HEK293 (cell line): ENCODE data around the gene ZSWIM1.

Experiments
- CTCF ChIA-PET: fragments of 350-600 bp; formaldehyde crosslinking; extraction: SDS; loops from one replicate; lab custom pipeline; 2021; ENCODE audit warnings: antibody characterized with exemption; lab: Yijun Ruan, JAX
- POLR2A ChIA-PET: fragments of 300-600 bp; formaldehyde crosslinking; extraction: SDS; loops from one replicate; lab custom pipeline; 2020; ENCODE audit warnings: antibody characterized with exemption, inconsistent platforms; lab: Yijun Ruan, JAX
- H3K27ac ChIP-seq: fragments of 200-500 bp; sonication (Bioruptor generic); 2 replicates; pipeline ENCODE4 v1.5.1; 2014; ENCODE audit warnings: low read depth, low read length, control low read depth, inconsistent platforms; ENCODE audit errors: extremely low read depth
- H3K36me3 ChIP-seq, 2 experiments: fragments of 200-500 bp in 1 of 2; sonication (Bioruptor generic) in 1 of 2; 1 replicate in 1 of 2; 2 replicates in 1 of 2; pipeline ENCODE4 v1.5.1; 2014 to 2017; ENCODE audit warnings: inconsistent platforms in 2 of 2, low read length in 2 of 2; ENCODE audit not compliant: control insufficient read depth in 2 of 2, insufficient read depth in 1 of 2
- H3K4me1 ChIP-seq: fragments of 200-500 bp; sonication (Bioruptor generic); 2 replicates; pipeline ENCODE4 v1.5.1; 2014; ENCODE audit warnings: mild to moderate bottlenecking, low read length, inconsistent platforms; ENCODE audit not compliant: control insufficient read depth, insufficient read depth
- H3K4me3 ChIP-seq: 2 replicates; pipeline ENCODE4 v1.5.1; 2011; ENCODE audit warnings: low read depth, mild to moderate bottlenecking, control low read depth, low read length, moderate library complexity
- H3K9me3 ChIP-seq: fragments of 200-500 bp; sonication (Bioruptor generic); 2 replicates; pipeline ENCODE4 v1.5.1; 2014; ENCODE audit warnings: low read depth, low read length, inconsistent platforms; ENCODE audit not compliant: control insufficient read depth, insufficient read depth
- EGR2 ChIP-seq: fragments of 450-650 bp; formaldehyde crosslinking; IDR thresholded peaks from 2 replicates; pipeline ENCODE4 v1.5.1; 2016; ENCODE audit warnings: low read depth, missing biosample characterization, missing genetic modification characterization
- GFI1B ChIP-seq: fragments of 450-650 bp; formaldehyde crosslinking; IDR thresholded peaks from 2 replicates; pipeline ENCODE4 v1.5.1; 2016; ENCODE audit warnings: missing biosample characterization, missing genetic modification characterization
- GLIS1 ChIP-seq: fragments of 450-650 bp; formaldehyde crosslinking; IDR thresholded peaks from 2 replicates; pipeline ENCODE4 v1.5.1; 2016; ENCODE audit warnings: missing biosample characterization, missing genetic modification characterization
- KLF10 ChIP-seq: fragments of 450-650 bp; IDR thresholded peaks from 2 replicates; pipeline ENCODE4 v1.5.1; 2018; ENCODE audit warnings: missing biosample characterization, mild to moderate bottlenecking, missing genetic modification characterization
- KLF16 ChIP-seq: fragments of 450-650 bp; formaldehyde crosslinking; IDR thresholded peaks from 2 replicates; pipeline ENCODE4 v1.5.1; 2017; ENCODE audit warnings: missing biosample characterization, missing genetic modification characterization
- OVOL3 ChIP-seq: fragments of 450-650 bp; formaldehyde crosslinking; IDR thresholded peaks from 2 replicates; pipeline ENCODE4 v1.5.1; 2016; ENCODE audit warnings: missing biosample characterization, missing genetic modification characterization
- PRDM1 ChIP-seq: fragments of 450-650 bp; formaldehyde crosslinking; IDR thresholded peaks from 2 replicates; pipeline ENCODE4; 2016; ENCODE audit warnings: missing biosample characterization, missing genetic modification characterization
- YY2 ChIP-seq: fragments of 450-650 bp; formaldehyde crosslinking; IDR thresholded peaks from 2 replicates; pipeline ENCODE4 v1.5.1; 2016; ENCODE audit warnings: missing biosample characterization, missing genetic modification characterization
- ZBTB11 ChIP-seq: fragments of 450-650 bp; formaldehyde crosslinking; conservative IDR thresholded peaks from 2 replicates; pipeline ENCODE4 v1.5.1; 2016; ENCODE audit warnings: low read depth, missing biosample characterization, missing genetic modification characterization
- ZBTB8A ChIP-seq: fragments of 450-650 bp; formaldehyde crosslinking; IDR thresholded peaks from 2 replicates; pipeline ENCODE4 v1.5.1; 2016; ENCODE audit warnings: missing biosample characterization, missing genetic modification characterization
- ZFHX2 ChIP-seq: fragments of 450-650 bp; formaldehyde crosslinking; conservative IDR thresholded peaks from 2 replicates; pipeline ENCODE4 v1.5.1; 2016; ENCODE audit warnings: missing biosample characterization, missing genetic modification characterization
- ZNF10 ChIP-seq: fragments of 450-650 bp; formaldehyde crosslinking; IDR thresholded peaks from 2 replicates; pipeline ENCODE4 v1.5.1; 2017; ENCODE audit warnings: missing biosample characterization, missing genetic modification characterization
- ZNF140 ChIP-seq: fragments of 450-650 bp; formaldehyde crosslinking; IDR thresholded peaks from 2 replicates; pipeline ENCODE4 v1.5.1; 2016; ENCODE audit warnings: missing biosample characterization, missing genetic modification characterization
- ZNF146 ChIP-seq: fragments of 450-650 bp; formaldehyde crosslinking; IDR thresholded peaks from 2 replicates; pipeline ENCODE4 v1.5.1; 2016; ENCODE audit warnings: missing biosample characterization, missing genetic modification characterization
- ZNF16 ChIP-seq: fragments of 450-650 bp; formaldehyde crosslinking; IDR thresholded peaks from 2 replicates; pipeline ENCODE4 v1.5.1; 2016; ENCODE audit warnings: low read depth, missing biosample characterization, missing genetic modification characterization
- ZNF280D ChIP-seq: fragments of 450-650 bp; formaldehyde crosslinking; IDR thresholded peaks from 2 replicates; pipeline ENCODE4 v1.5.1; 2016; ENCODE audit warnings: missing biosample characterization, missing genetic modification characterization
- ZNF362 ChIP-seq: fragments of 450-650 bp; formaldehyde crosslinking; IDR thresholded peaks from 2 replicates; pipeline ENCODE4 v1.5.1; 2016; ENCODE audit warnings: missing biosample characterization, missing genetic modification characterization
- ZNF37A ChIP-seq: fragments of 450-650 bp; IDR thresholded peaks from 2 replicates; pipeline ENCODE4 v1.5.1; 2018; ENCODE audit warnings: missing biosample characterization, missing genetic modification characterization
- ZNF510 ChIP-seq: fragments of 450-650 bp; formaldehyde crosslinking; IDR thresholded peaks from 2 replicates; pipeline ENCODE4 v1.5.1; 2018; ENCODE audit warnings: mild to moderate bottlenecking, missing genetic modification characterization, missing biosample characterization; ENCODE audit not compliant: insufficient replicate concordance
- ZNF555 ChIP-seq: fragments of 450-650 bp; formaldehyde crosslinking; conservative IDR thresholded peaks from 2 replicates; pipeline ENCODE4 v1.5.1; 2017; ENCODE audit warnings: missing biosample characterization, mild to moderate bottlenecking, missing genetic modification characterization, inconsistent platforms
- ZNF777 ChIP-seq: fragments of 450-650 bp; formaldehyde crosslinking; IDR thresholded peaks from 2 replicates; pipeline ENCODE4 v1.5.1; 2017; ENCODE audit warnings: missing biosample characterization, missing genetic modification characterization, borderline replicate concordance

ZSWIM1 gene

GRCh38 chr20:45921337-45922189, 40.5 kb downstream of the ZSWIM1 start:
- POLR2A ChIA-PET, result interaction anchor here (0.7 to 1.7 kb wide), 2 partner anchors 12 to 1036 kb away, joined by 4 to 21 read pairs; partner anchors contain the start of genes PCIF1 and YWHAB
- peak; percentile 65 for TF ChIP-seq ZFHX2 (tag by site-specific recombination)
- no peak for TF ChIP-seq GFI1B (tag by site-specific recombination)
- TF ChIP-seq GLIS1 (tag by site-specific recombination), result peak; percentile 98
- TF ChIP-seq ZNF777 (tag by site-specific recombination), result no peak
- no peak for TF ChIP-seq ZNF146 (tag by site-specific recombination)
- TF ChIP-seq EGR2 (tag by site-specific recombination), result peak; percentile 82
- TF ChIP-seq, all 188 proteins: peak for 3
- Histone ChIP-seq H3K9me3 (no peaks in the 10 kb centered on the region), H3K4me1 (no peaks in the 10 kb centered on the region), H3K27ac (no peak overlapping the region), H3K4me3 (no peak overlapping the region), H3K36me3 (no peaks in the 10 kb centered on the region)
- CTCF ChIA-PET, result interaction anchor here (0.7 kb wide), 1 partner anchor 49 kb away, joined by 3 read pairs; no protein-coding TSS in a partner anchor

- POLR2A ChIA-PET, result interaction anchor here (2.4 kb wide), 1 partner anchor 9 kb away, joined by 14 read pairs; the partner anchor contains the start of gene PCIF1
- H3K4me3 ChIP-seq, result no peak overlapping the region
Measured at GRCh38 chr20:45924391-45925261, 43.6 kb downstream of the ZSWIM1 start.

More at GRCh38 chr20:45924391-45925261, 43.6 kb downstream of the ZSWIM1 start:
- TF ChIP-seq PRDM1 (tag by site-specific recombination) (no peak), ZNF280D (tag by site-specific recombination) (no peak), ZBTB11 (tag by site-specific recombination) (no peak), ZBTB8A (tag by site-specific recombination) (no peak), KLF10 (tag by site-specific recombination) (no peak), ZNF140 (tag by site-specific recombination) (no peak), YY2 (tag by site-specific recombination) (no peak), ZNF16 (tag by site-specific recombination) (no peak), ZNF37A (tag by site-specific recombination) (no peak), ZNF10 (no peak), ZNF510 (tag by site-specific recombination) (no peak), KLF16 (tag by site-specific recombination) (no peak), ZNF362 (no peak), OVOL3 (tag by site-specific recombination) (no peak), ZNF555 (tag by site-specific recombination) (no peak)
- Histone ChIP-seq H3K4me1 (no peaks in the 10 kb centered on the region), H3K9me3 (no peaks in the 10 kb centered on the region), H3K27ac (no peak overlapping the region), H3K36me3 (no peaks in the 10 kb centered on the region)
- CTCF ChIA-PET, result interaction anchor here (0.6 kb wide), 1 partner anchor 295 kb away, joined by 4 read pairs; the partner anchor contains the start of gene WFDC10A
